Tibial nerve (tissue), 4 donors: Measurements from ENCODE around the gene APCS. TPM values are rescaled to one million over a fixed set of nuclear protein-coding genes. Genes with fewer than 3 reads are reported as not detected.

Source experiments
- DNase-seq, 2 donors: peaks; one replicate each; pipeline ENCODE4 v3.0.0-alpha.2; 2019; ENCODE audit warnings: low spot score in 2 of 2
- H3K27ac ChIP-seq, 4 donors: fragments of 200-600 bp; sonication (generic) in 3 of 4; one replicate each; pipeline ENCODE4 v1.5.1; 2017 to 2019; ENCODE audit warnings: mild to moderate bottlenecking in 1 of 4
- H3K27me3 ChIP-seq, 2 donors: fragments of 200-600 bp; sonication (generic) in 1 of 2; one replicate each; pipeline versions ENCODE4 v1.5.1 to v1.6.0; 2017 to 2019
- H3K36me3 ChIP-seq, 3 donors: fragments of 200-600 bp; sonication (generic); one replicate each; pipeline ENCODE4 v1.5.1; 2018 to 2019
- H3K4me1 ChIP-seq, 4 donors: fragments of 200-600 bp; sonication (generic) in 3 of 4; one replicate each; pipeline ENCODE4 v1.5.1; 2017 to 2019
- H3K4me3 ChIP-seq, 4 donors: fragments of 200-600 bp; sonication (generic) in 3 of 4; one replicate each; pipeline ENCODE4 v1.5.1; 2017 to 2019; ENCODE audit warnings: mild to moderate bottlenecking in 1 of 4, moderate library complexity in 1 of 4
- H3K9me3 ChIP-seq, 4 donors: fragments of 200-600 bp; sonication (generic) in 3 of 4; one replicate each; pipeline ENCODE4 v1.5.1; 2017 to 2019
- EP300 ChIP-seq, 2 donors: sonication (generic); formaldehyde crosslinking; IDR thresholded peaks; one replicate each; pipeline ENCODE4 v1.6.1; 2017; ENCODE audit warnings: antibody characterized with exemption in 2 of 2, mild to moderate bottlenecking in 1 of 2
- POLR2A ChIP-seq, 2 donors: fragments of 450-650 bp; IDR thresholded peaks; one replicate each; pipeline ENCODE4 v1.6.1; 2017; ENCODE audit warnings: antibody characterized with exemption in 2 of 2, mild to moderate bottlenecking in 2 of 2, moderate library complexity in 2 of 2
- WGBS, 2 donors: methylation state at CpG; one replicate each; pipeline ENCODE4 v1.1.5; 2018; 5-methylcytosine and 5-hydroxymethylcytosine counted together
- total RNA-seq, 4 donors: library from RNA; depleted of rRNA; stranded (reverse); fragments of >200 nt; gene quantifications; one replicate each; pipeline ENCODE4 v1.1.0, GENCODE V29; 2016
- TF ChIP-seq, protein P1 (sequence below), 5 experiments: fragments of 200-600 bp in 3 of 5; fragments of 450-650 bp in 2 of 5; sonication (generic) in 3 of 5; IDR thresholded peaks; one replicate each; pipeline ENCODE4 v1.5.1; 2016 to 2019; ENCODE audit warnings: antibody characterized with exemption in 5 of 5, mild to moderate bottlenecking in 3 of 5, moderate library complexity in 2 of 5

Gene APCS
- total RNA-seq, 4 donors from 2014 or later, result not detected

DNA sequence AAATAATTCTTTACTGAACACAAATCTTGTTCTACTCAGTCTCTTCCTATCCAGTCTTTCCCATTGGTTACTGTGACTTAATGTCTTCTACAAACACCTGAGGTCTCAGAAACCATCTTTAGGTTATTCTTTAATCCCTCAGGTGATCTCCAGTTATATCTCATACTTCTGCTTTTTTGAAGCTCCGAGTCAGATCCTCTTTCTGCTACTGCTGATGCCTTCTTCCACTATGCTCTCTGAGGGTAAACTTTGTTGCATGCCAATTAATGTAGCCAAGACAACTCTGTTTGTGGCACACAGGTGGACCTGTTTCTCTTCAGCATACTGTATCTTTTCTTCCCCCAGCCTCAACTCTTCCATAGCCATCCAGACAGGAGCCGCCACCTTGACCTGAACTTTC is 3.1 kb upstream of the APCS start:
- TF ChIP-seq, protein P1, sequence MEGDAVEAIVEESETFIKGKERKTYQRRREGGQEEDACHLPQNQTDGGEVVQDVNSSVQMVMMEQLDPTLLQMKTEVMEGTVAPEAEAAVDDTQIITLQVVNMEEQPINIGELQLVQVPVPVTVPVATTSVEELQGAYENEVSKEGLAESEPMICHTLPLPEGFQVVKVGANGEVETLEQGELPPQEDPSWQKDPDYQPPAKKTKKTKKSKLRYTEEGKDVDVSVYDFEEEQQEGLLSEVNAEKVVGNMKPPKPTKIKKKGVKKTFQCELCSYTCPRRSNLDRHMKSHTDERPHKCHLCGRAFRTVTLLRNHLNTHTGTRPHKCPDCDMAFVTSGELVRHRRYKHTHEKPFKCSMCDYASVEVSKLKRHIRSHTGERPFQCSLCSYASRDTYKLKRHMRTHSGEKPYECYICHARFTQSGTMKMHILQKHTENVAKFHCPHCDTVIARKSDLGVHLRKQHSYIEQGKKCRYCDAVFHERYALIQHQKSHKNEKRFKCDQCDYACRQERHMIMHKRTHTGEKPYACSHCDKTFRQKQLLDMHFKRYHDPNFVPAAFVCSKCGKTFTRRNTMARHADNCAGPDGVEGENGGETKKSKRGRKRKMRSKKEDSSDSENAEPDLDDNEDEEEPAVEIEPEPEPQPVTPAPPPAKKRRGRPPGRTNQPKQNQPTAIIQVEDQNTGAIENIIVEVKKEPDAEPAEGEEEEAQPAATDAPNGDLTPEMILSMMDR (IDR thresholded peaks at IDR 0.05), result no peak
- TF ChIP-seq EP300 (IDR thresholded peaks at IDR 0.05), result no peak
- no peak for TF ChIP-seq POLR2A (IDR thresholded peaks at IDR 0.05)
- DNase-seq, result no peak
- no peaks in the 10 kb centered on the region for H3K4me1 ChIP-seq
- H3K4me3 ChIP-seq, result no peak overlapping the region
- H3K27ac ChIP-seq, result no peak overlapping the region
- WGBS, 2 donors, result 83 to 85% methylated on average over 2 of the region's 2 CpGs
- no peaks in the 10 kb centered on the region for H3K27me3 ChIP-seq
- H3K36me3 ChIP-seq, result no peaks in the 10 kb centered on the region
- no peaks in the 10 kb centered on the region for H3K9me3 ChIP-seq

DNA sequence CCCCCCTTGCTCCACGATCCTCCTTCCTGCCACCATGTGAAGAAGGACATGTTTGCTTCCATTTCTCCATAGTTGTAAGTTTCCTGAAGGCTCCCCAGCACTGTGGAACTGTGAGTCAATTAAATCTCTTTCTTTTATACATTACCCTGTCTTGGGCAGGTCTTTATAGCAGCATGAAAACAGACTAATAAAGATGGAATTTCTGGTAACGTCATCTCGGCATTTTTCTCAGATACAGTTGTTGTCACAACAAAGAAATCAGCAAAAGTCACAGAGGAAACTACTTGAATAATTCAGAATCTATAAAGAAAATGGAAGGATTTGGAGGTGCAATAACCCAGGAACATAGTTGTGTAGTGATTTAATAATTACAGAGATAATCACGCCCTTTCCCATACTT is 4.4 kb downstream of the APCS start:
- no peak overlapping the region for H3K27ac ChIP-seq
- H3K4me3 ChIP-seq, result no peak overlapping the region
- H3K4me1 ChIP-seq, result no peaks in the 10 kb centered on the region
- DNase-seq, result no peak
- TF ChIP-seq, protein P1 (IDR thresholded peaks at IDR 0.05), result no peak
- TF ChIP-seq EP300 (IDR thresholded peaks at IDR 0.05), result no peak
- no peak for TF ChIP-seq POLR2A (IDR thresholded peaks at IDR 0.05)
- no peaks in the 10 kb centered on the region for H3K9me3 ChIP-seq
- no peaks in the 10 kb centered on the region for H3K27me3 ChIP-seq
- H3K36me3 ChIP-seq, result no peaks in the 10 kb centered on the region
- WGBS, 2 donors, result 79 to 87% methylated on average over 4 of the region's 4 CpGs

DNA sequence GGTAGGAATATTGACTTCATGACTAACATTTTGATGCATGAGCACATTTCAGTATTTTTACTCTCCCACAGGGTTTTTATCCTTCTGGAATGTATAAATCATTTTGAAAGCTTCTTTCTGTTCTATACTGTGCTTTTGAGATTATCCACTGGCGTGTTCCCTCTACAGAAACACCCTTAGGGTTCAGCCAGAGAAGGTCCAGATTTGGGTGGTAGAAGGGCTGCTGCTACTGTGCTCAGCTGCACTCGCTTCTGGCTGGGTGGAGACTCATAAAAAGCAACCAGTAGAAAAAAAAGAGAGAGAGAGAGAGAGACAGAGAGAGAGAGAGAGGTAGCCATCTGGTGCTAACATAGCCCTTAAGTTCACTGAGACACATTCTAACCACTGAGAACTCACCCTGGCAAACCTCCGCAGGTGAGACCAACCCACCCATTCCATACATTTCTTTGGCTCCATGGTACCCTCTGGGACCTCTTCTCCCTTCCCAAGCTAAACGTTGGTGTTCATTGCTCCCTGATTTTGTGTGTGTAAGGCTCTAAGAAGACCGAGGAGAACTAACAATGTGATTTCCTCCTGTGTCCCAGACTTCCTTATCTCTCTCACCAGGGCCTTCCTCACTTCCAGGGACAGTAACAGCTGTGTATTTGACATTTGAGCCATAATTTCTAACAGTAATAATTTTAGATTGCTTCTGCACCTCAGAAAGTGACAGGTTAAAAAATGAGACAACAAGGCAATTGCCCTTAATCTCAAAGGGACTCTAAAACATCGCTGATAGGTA is 7.2 kb downstream of the APCS start:
- Histone ChIP-seq H3K36me3 (no peaks in the 10 kb centered on the region), H3K9me3 (peaks cover 0 to 5% (median 0%) of the 10 kb centered on the region in 4 donors), H3K4me3 (no peak overlapping the region), H3K27ac (no peak overlapping the region), H3K4me1 (no peaks in the 10 kb centered on the region), H3K27me3 (no peaks in the 10 kb centered on the region)
- WGBS, 2 donors, result 46 to 48% methylated on average over 6 of the region's 6 CpGs
- DNase-seq, result no peak
- TF ChIP-seq EP300 (IDR thresholded peaks at IDR 0.05) (no peak), POLR2A (IDR thresholded peaks at IDR 0.05) (no peak)
- TF ChIP-seq, protein P1 (IDR thresholded peaks at IDR 0.05), result no peak

DNA sequence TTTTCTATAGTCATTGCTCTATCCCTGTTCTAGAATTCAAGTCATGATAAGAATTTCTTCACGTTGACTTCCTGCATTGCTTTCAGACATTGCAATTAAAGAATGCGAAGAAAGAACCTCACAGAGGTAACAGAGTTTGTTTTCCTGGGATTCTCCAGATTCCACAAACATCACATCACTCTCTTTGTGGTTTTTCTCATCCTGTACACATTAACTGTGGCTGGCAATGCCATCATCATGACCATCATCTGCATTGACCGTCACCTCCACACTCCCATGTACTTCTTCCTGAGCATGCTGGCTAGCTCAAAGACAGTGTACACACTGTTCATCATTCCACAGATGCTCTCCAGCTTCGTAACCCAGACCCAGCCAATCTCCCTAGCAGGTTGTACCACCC is 10.6 kb downstream of the APCS start:
- Histone ChIP-seq H3K9me3 (peaks cover 0 to 5% (median 0%) of the 10 kb centered on the region in 4 donors), H3K4me1 (no peaks in the 10 kb centered on the region), H3K27me3 (no peaks in the 10 kb centered on the region), H3K27ac (no peak overlapping the region), H3K4me3 (no peak overlapping the region), H3K36me3 (no peaks in the 10 kb centered on the region)
- TF ChIP-seq POLR2A (IDR thresholded peaks at IDR 0.05) (no peak), EP300 (IDR thresholded peaks at IDR 0.05) (no peak)
- TF ChIP-seq, protein P1 (IDR thresholded peaks at IDR 0.05), result no peak
- WGBS, 2 donors, result 71% methylated on average over 4 of the region's 4 CpGs
- DNase-seq, result no peak

DNA sequence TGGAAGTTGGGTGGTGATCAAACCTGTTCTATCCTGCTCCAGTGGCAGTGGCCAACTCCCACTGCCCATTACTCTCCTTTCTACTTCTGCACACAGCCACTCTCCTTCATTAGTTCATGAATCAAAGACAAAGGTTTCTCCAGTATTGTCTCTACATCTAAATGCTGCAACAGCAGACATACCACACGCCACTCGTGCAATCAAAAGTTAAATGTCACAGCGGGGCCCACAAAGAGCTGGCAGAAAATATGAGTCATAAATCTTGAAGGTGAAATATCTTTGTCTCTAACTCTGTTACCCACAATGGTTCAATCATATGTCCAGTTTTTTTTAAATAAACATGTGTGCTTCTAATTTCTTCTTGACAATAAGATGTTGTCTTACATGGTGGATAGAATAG is 13.3 kb downstream of the APCS start:
- TF ChIP-seq, protein P1 (IDR thresholded peaks at IDR 0.05), result no peak
- TF ChIP-seq EP300 (IDR thresholded peaks at IDR 0.05), result no peak
- no peak for TF ChIP-seq POLR2A (IDR thresholded peaks at IDR 0.05)
- H3K9me3 ChIP-seq, result peaks cover 0 to 11% (median 0%) of the 10 kb centered on the region in 4 donors
- WGBS, 2 donors, result 62 to 78% methylated on average over 3 of the region's 3 CpGs
- no peak overlapping the region for H3K27ac ChIP-seq
- H3K4me3 ChIP-seq, result no peak overlapping the region
- no peak for DNase-seq
- no peaks in the 10 kb centered on the region for H3K4me1 ChIP-seq
- H3K36me3 ChIP-seq, result no peaks in the 10 kb centered on the region
- no peaks in the 10 kb centered on the region for H3K27me3 ChIP-seq
